ENCODE measurements around the gene ETV4.

Gene ETV4

DNA sequence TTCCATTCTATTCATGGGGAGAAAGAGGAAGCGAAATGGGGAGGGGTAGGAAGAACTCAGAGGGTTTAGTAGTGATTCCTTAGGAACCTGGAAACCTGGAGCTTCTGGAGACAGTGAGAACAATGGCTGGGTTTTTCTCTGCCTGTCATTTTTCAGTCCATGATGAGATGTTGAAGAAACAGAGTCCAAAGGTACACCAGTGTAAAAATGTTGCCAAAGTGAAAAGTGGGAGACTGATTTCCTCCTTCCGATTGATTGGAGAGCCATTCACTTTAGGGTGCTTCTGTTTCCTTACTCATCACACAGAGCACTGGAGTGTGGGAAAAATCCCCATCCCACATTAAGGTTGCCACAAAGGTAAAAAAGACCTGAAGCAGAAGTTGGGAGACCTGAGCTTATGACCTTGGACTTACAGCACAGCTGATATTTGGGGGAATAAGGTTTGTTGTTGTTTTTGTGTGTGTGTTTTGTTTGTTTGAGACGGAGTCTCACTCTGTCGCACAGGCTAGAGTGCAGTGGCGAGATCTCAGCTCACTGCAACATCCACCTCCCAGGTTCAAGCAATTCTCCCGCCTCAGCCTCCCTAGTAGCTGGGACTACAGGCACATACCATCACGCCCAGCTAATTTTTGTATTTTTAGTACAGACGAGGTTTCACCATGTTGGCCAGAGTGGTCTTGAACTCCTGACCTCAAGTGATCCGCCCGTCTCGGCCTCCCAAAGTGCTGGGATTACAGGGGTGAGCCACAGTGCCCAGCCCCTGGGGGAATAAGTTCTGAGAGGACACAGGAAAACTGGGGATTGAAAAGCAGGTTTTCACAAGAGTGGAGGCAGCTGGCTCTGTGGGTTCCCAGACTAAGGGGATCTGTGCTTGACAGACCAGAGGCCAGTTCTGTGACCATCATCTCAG lies 63.8 kb downstream of the ETV4 start:
- Histone ChIP-seq H3K4me2 (ENCODE audit: low read depth, low read length, poor library complexity, severe bottlenecking) (no peak overlapping the region), H3K27ac (ENCODE audit: low read depth, low read length) (no peak overlapping the region), H2AFZ (ENCODE audit: low read depth, low read length, severe bottlenecking) (peak overlapping the region; percentile 82)

GRCh38 chr17:43479948-43480347 lies 66.2 kb downstream of the ETV4 start:
- Histone ChIP-seq H3K79me2 (ENCODE audit: insufficient read depth, low read length) (peaks cover 11% of the 10 kb centered on the region), H3K27ac (ENCODE audit: low read depth, low read length) (no peak overlapping the region), H2AFZ (ENCODE audit: low read depth, low read length, severe bottlenecking) (no peak overlapping the region), H3K4me3 (ENCODE audit: insufficient read depth, low read length, poor library complexity, severe bottlenecking) (no peak overlapping the region), H3K9ac (ENCODE audit: low read length) (no peak overlapping the region), H3F3A (ENCODE audit: insufficient read depth) (no peaks in the 10 kb centered on the region), H3K27me3 (ENCODE audit: low read length) (no peaks in the 10 kb centered on the region), H4K20me1 (ENCODE audit: low read depth, low read length) (no peaks in the 10 kb centered on the region), H3K9me2 (replicated peaks; ENCODE audit: insufficient read depth, low read length) (no peaks in the 10 kb centered on the region), H3K4me2 (ENCODE audit: low read depth, low read length, poor library complexity, severe bottlenecking) (no peak overlapping the region), H3K9me3 (ENCODE audit: insufficient read depth, low read length) (no peaks in the 10 kb centered on the region), H3K36me3 (ENCODE audit: low read length) (no peaks in the 10 kb centered on the region)
- TF ChIP-seq EZH2phosphoT487 (conservative IDR thresholded peaks at IDR 0.05; ENCODE audit: low read length) = no peak
- TF ChIP-seq, protein P1, sequence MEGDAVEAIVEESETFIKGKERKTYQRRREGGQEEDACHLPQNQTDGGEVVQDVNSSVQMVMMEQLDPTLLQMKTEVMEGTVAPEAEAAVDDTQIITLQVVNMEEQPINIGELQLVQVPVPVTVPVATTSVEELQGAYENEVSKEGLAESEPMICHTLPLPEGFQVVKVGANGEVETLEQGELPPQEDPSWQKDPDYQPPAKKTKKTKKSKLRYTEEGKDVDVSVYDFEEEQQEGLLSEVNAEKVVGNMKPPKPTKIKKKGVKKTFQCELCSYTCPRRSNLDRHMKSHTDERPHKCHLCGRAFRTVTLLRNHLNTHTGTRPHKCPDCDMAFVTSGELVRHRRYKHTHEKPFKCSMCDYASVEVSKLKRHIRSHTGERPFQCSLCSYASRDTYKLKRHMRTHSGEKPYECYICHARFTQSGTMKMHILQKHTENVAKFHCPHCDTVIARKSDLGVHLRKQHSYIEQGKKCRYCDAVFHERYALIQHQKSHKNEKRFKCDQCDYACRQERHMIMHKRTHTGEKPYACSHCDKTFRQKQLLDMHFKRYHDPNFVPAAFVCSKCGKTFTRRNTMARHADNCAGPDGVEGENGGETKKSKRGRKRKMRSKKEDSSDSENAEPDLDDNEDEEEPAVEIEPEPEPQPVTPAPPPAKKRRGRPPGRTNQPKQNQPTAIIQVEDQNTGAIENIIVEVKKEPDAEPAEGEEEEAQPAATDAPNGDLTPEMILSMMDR (IDR thresholded peaks at IDR 0.05; ENCODE audit: insufficient read depth, low read length, poor library complexity, severe bottlenecking) = no peak

More for the DNA sequence above, 63.8 kb downstream of the ETV4 start:
- Histone ChIP-seq H3K9me2 (replicated peaks; ENCODE audit: insufficient read depth, low read length) (no peaks in the 10 kb centered on the region), H3F3A (ENCODE audit: insufficient read depth) (no peaks in the 10 kb centered on the region), H3K9me3 (ENCODE audit: insufficient read depth, low read length) (no peaks in the 10 kb centered on the region), H3K79me2 (ENCODE audit: insufficient read depth, low read length) (peaks cover 35% of the 10 kb centered on the region), H3K36me3 (ENCODE audit: low read length) (no peaks in the 10 kb centered on the region), H3K9ac (ENCODE audit: low read length) (no peak overlapping the region), H3K4me3 (ENCODE audit: insufficient read depth, low read length, poor library complexity, severe bottlenecking) (no peak overlapping the region), H4K20me1 (ENCODE audit: low read depth, low read length) (no peaks in the 10 kb centered on the region), H3K27me3 (ENCODE audit: low read length) (no peaks in the 10 kb centered on the region)
- TF ChIP-seq, protein P1 (IDR thresholded peaks at IDR 0.05; ENCODE audit: insufficient read depth, low read length, poor library complexity, severe bottlenecking) = no peak
- TF ChIP-seq EZH2phosphoT487 (conservative IDR thresholded peaks at IDR 0.05; ENCODE audit: low read length) = no peak

Measured in SU-DHL-6 (cell line).